ENCODE results near the gene SLC6A11. TPM values are rescaled to one million over a fixed set of nuclear protein-coding genes. Genes with fewer than 3 reads are reported as not detected.

The SLC6A11 gene
- total and polyA plus RNA-seq, 2 donors (not counting 3 experiments of a cell fraction or from before 2014, with no cell fraction given) = not detected

DNA sequence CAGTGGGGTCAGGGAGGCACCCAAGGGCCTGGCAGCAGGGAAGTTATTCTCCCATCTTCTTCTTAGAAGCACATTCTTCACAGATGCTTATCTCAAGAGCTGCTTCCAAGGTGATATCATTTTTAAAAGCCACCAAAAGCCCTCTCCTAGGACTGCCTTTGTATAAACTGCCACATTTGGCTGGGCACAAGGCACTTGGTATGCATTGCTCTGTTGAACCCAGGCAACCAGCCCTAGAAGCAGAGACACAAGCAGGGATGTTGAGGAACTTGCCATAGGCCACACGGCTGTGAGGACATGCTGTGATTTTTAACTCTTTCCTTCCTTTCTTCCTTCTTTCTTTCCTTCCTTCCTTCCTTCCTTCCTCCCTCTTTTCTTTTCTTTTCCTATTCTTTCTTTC lies 169.2 kb downstream of the SLC6A11 start:
- H3K27me3 ChIP-seq (ENCODE audit: control insufficient read depth in 2 of 2, insufficient read depth in 2 of 2, low read length in 2 of 2) = peaks cover 6 to 19% of the 10 kb centered on the region in 2 experiments
- intact Hi-C loops (cut with micrococcal nuclease) (no loop called here), dilution Hi-C loops (cut with MboI; ENCODE audit: extremely low pct_ligation_motif_present, low sequenced_read_pairs) (no loop called here)
- ChIA-PET CTCF (no interaction called here), POLR2A (no interaction called here)
- no peak for DNase-seq (ENCODE audit: low read depth, low spot score)
- H3K4me2 ChIP-seq (ENCODE audit: insufficient read depth, low read length) = no peak overlapping the region
- no peaks in the 10 kb centered on the region for H3K79me2 ChIP-seq (ENCODE audit: control insufficient read depth, insufficient read depth, low read length)
- H3K27ac ChIP-seq (ENCODE audit: insufficient read depth, low read depth, low read length) = no peak overlapping the region
- TF ChIP-seq FOS (IDR thresholded peaks at IDR 0.05; ENCODE audit: borderline replicate concordance, insufficient read depth, low read length) = no peak
- no peak for TF ChIP-seq MYC (IDR thresholded peaks at IDR 0.05; ENCODE audit: low read depth, low read length)
- no peak for TF ChIP-seq EZH2 (IDR thresholded peaks at IDR 0.05; ENCODE audit: borderline replicate concordance, low read depth, low read length, severe bottlenecking)
- no peak for TF ChIP-seq POLR2AphosphoS5 (IDR thresholded peaks at IDR 0.05; ENCODE audit: insufficient read depth, low read depth, low read length)
- FAIRE-seq = no peak
- no peak overlapping the region for H3K4me3 ChIP-seq (replicated peaks in 1 of 3; ENCODE audit: insufficient read depth in 1 of 3, low read depth in 1 of 3, low read length in 3 of 3)
- H3K4me1 ChIP-seq (ENCODE audit: control insufficient read depth, extremely low read depth, insufficient read depth, low read length) = peaks cover 3% of the 10 kb centered on the region
- H3K36me3 ChIP-seq (ENCODE audit: control insufficient read depth in 2 of 2, extremely low read depth in 1 of 2, insufficient read depth in 2 of 2, low read length in 2 of 2) = no peaks in the 10 kb centered on the region
- no TSS peak for BruUV-seq (replicated peaks)
- no peaks in the 10 kb centered on the region for H3K9me1 ChIP-seq (replicated peaks; ENCODE audit: control insufficient read depth, extremely low read depth, insufficient read depth, low read length)
- no peaks in the 10 kb centered on the region for H3K9me3 ChIP-seq (replicated peaks; ENCODE audit: control insufficient read depth, insufficient read depth, low read length)
- H4K20me1 ChIP-seq (replicated peaks; ENCODE audit: control insufficient read depth, extremely low read depth, insufficient read depth, low read length) = no peaks in the 10 kb centered on the region
- H2AFZ ChIP-seq (ENCODE audit: low read depth, low read length) = no peak overlapping the region
- H3K9ac ChIP-seq (replicated peaks; ENCODE audit: extremely low read depth, insufficient read depth, low read length) = no peak overlapping the region

DNA sequence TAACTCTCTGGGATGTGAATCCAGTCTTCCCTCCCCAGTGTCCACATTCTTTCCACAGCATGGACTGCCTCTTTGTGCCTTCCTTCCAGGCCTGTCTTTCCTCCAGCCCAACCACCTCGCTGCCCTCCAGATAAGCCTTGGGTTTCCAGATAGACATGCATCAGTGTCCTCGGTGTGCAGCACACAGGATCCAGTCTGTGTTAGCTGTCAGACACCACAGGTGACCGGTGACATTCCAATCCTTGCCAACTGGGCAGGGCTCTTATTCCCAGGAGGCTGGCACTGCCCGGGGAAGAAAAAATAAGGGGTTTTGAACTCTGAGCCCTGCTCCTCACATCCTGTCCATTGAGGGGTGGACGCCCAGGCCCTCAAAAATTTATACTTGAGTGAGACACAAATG lies 170.6 kb downstream of the SLC6A11 start:
- H3K4me3 ChIP-seq (replicated peaks in 1 of 3; ENCODE audit: insufficient read depth in 1 of 3, low read depth in 1 of 3, low read length in 3 of 3) = no peak overlapping the region
- H3K9ac ChIP-seq (replicated peaks; ENCODE audit: extremely low read depth, insufficient read depth, low read length) = no peak overlapping the region
- peaks cover 3% of the 10 kb centered on the region for H3K4me1 ChIP-seq (ENCODE audit: control insufficient read depth, extremely low read depth, insufficient read depth, low read length)
- no TSS peak for BruUV-seq (replicated peaks)
- no peak for DNase-seq (ENCODE audit: low read depth, low spot score)
- dilution Hi-C loops (cut with MboI; ENCODE audit: extremely low pct_ligation_motif_present, low sequenced_read_pairs) (no loop called here), intact Hi-C loops (cut with micrococcal nuclease) (no loop called here)
- H3K27me3 ChIP-seq (ENCODE audit: control insufficient read depth in 2 of 2, insufficient read depth in 2 of 2, low read length in 2 of 2) = peaks cover 10 to 24% of the 10 kb centered on the region in 2 experiments
- no peak for FAIRE-seq
- no peaks in the 10 kb centered on the region for H3K9me3 ChIP-seq (replicated peaks; ENCODE audit: control insufficient read depth, insufficient read depth, low read length)
- TF ChIP-seq, protein P1, sequence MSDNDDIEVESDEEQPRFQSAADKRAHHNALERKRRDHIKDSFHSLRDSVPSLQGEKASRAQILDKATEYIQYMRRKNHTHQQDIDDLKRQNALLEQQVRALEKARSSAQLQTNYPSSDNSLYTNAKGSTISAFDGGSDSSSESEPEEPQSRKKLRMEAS (IDR thresholded peaks at IDR 0.05; ENCODE audit: insufficient read depth, insufficient read length) = no peak
- no peak for TF ChIP-seq POLR2A (IDR thresholded peaks at IDR 0.05; ENCODE audit: low read depth, low read length)
- no peak for TF ChIP-seq GATA2 (IDR thresholded peaks at IDR 0.05; ENCODE audit: insufficient read depth, insufficient read length, low read depth, low read length)
- TF ChIP-seq, protein P2, sequence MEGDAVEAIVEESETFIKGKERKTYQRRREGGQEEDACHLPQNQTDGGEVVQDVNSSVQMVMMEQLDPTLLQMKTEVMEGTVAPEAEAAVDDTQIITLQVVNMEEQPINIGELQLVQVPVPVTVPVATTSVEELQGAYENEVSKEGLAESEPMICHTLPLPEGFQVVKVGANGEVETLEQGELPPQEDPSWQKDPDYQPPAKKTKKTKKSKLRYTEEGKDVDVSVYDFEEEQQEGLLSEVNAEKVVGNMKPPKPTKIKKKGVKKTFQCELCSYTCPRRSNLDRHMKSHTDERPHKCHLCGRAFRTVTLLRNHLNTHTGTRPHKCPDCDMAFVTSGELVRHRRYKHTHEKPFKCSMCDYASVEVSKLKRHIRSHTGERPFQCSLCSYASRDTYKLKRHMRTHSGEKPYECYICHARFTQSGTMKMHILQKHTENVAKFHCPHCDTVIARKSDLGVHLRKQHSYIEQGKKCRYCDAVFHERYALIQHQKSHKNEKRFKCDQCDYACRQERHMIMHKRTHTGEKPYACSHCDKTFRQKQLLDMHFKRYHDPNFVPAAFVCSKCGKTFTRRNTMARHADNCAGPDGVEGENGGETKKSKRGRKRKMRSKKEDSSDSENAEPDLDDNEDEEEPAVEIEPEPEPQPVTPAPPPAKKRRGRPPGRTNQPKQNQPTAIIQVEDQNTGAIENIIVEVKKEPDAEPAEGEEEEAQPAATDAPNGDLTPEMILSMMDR (IDR thresholded peaks at IDR 0.05; ENCODE audit: extremely low read depth in 1 of 2, insufficient read depth in 1 of 2, low read depth in 1 of 2, low read length in 2 of 2) = no peak
- no peak for TF ChIP-seq POLR2AphosphoS5 (IDR thresholded peaks at IDR 0.05; ENCODE audit: insufficient read depth, low read depth, low read length)
- no peak for TF ChIP-seq EZH2 (IDR thresholded peaks at IDR 0.05; ENCODE audit: borderline replicate concordance, low read depth, low read length, severe bottlenecking)
- no peak for TF ChIP-seq JUN (IDR thresholded peaks at IDR 0.05; ENCODE audit: borderline replicate concordance, insufficient read depth, insufficient read length, low read depth)
- TF ChIP-seq FOS (IDR thresholded peaks at IDR 0.05; ENCODE audit: borderline replicate concordance, insufficient read depth, low read length) = no peak
- no peak for TF ChIP-seq MYC (IDR thresholded peaks at IDR 0.05; ENCODE audit: low read depth, low read length)
- H3K4me2 ChIP-seq (ENCODE audit: insufficient read depth, low read length) = no peak overlapping the region
- no peaks in the 10 kb centered on the region for H3K79me2 ChIP-seq (ENCODE audit: control insufficient read depth, insufficient read depth, low read length)
- no peaks in the 10 kb centered on the region for H3K36me3 ChIP-seq (ENCODE audit: control insufficient read depth in 2 of 2, extremely low read depth in 1 of 2, insufficient read depth in 2 of 2, low read length in 2 of 2)
- no peaks in the 10 kb centered on the region for H4K20me1 ChIP-seq (replicated peaks; ENCODE audit: control insufficient read depth, extremely low read depth, insufficient read depth, low read length)
- no peak overlapping the region for H3K27ac ChIP-seq (ENCODE audit: insufficient read depth, low read depth, low read length)
- no peak overlapping the region for H2AFZ ChIP-seq (ENCODE audit: low read depth, low read length)
- ChIA-PET POLR2A (no interaction called here), CTCF (no interaction called here)
- no peaks in the 10 kb centered on the region for H3K9me1 ChIP-seq (replicated peaks; ENCODE audit: control insufficient read depth, extremely low read depth, insufficient read depth, low read length)
